Karpas-422 (cell line): ENCODE measurements around the gene POR. TPM values are rescaled to one million over a fixed set of nuclear protein-coding genes. Genes with fewer than 3 reads are reported as not detected.

Source experiments
- DNase-seq: peaks from one replicate; pipeline ENCODE4 v3.0.0-alpha.2; 2015
- H2AFZ ChIP-seq: fragments of 200-600 bp; sonication (generic); 2 replicates; pipeline ENCODE4 v1.6.1; 2014; ENCODE audit warnings: antibody characterized with exemption, low read length, mixed read lengths
- H3K27ac ChIP-seq: fragments of 200-600 bp; sonication (generic); 2 replicates; pipeline ENCODE4 v1.5.1; 2014; ENCODE audit warnings: mild to moderate bottlenecking, low read length, moderate library complexity
- H3K27me3 ChIP-seq: fragments of 200-600 bp; sonication (generic); 2 replicates; pipeline ENCODE4 v1.6.1; 2014; ENCODE audit warnings: low read length, mixed read lengths
- H3K36me3 ChIP-seq: fragments of 200-600 bp; sonication (generic); 2 replicates; pipeline ENCODE4 v1.6.1; 2014; ENCODE audit warnings: low read length, mixed read lengths; ENCODE audit not compliant: insufficient read depth
- H3K4me1 ChIP-seq: fragments of 200-600 bp; sonication (generic); 2 replicates; pipeline ENCODE4 v1.6.1; 2014; ENCODE audit warnings: mild to moderate bottlenecking, low read length, mixed read lengths
- H3K4me2 ChIP-seq: fragments of 200-600 bp; sonication (generic); 2 replicates; pipeline ENCODE4 v1.6.1; 2014; ENCODE audit warnings: low read length, low read depth, mild to moderate bottlenecking; ENCODE audit not compliant: poor library complexity, severe bottlenecking
- H3K4me3 ChIP-seq: fragments of 200-600 bp; sonication (generic); 2 replicates; pipeline ENCODE4 v1.5.1; 2014; ENCODE audit warnings: mild to moderate bottlenecking, antibody characterized with exemption, low read length, mixed read lengths
- H3K79me2 ChIP-seq: fragments of 200-600 bp; sonication (generic); 2 replicates; pipeline ENCODE4 v1.6.1; 2014; ENCODE audit warnings: mild to moderate bottlenecking, low read length, mixed read lengths
- H3K9ac ChIP-seq: fragments of 200-600 bp; sonication (generic); 2 replicates; pipeline ENCODE4 v1.6.0; 2014; ENCODE audit warnings: low read length
- H3K9me2 ChIP-seq: fragments of 200-600 bp; sonication (generic), shearing (Covaris generic); replicated peaks from 2 replicates; pipeline ENCODE4 v1.6.0; 2014; ENCODE audit warnings: mild to moderate bottlenecking, low read length, moderate library complexity; ENCODE audit not compliant: insufficient read depth
- H3K9me3 ChIP-seq: fragments of 300-700, 200-600 bp; sonication (generic); 2 replicates; pipeline ENCODE4 v1.6.1; 2014; ENCODE audit warnings: low read length, mixed read lengths
- H4K20me1 ChIP-seq: fragments of 200-600 bp; sonication (generic); 2 replicates; pipeline ENCODE4 v1.6.1; 2014; ENCODE audit warnings: mild to moderate bottlenecking, antibody characterized with exemption, low read length, low read depth; ENCODE audit not compliant: insufficient read depth
- total RNA-seq: library from RNA; depleted of rRNA; stranded (reverse); fragments of >200 nt; shearing (Covaris generic); gene quantifications from 2 replicates; pipeline ENCODE4 v1.2.3, GENCODE V29; 2014; ENCODE audit warnings: low replicate concordance

The POR gene
- total RNA-seq, 1 experiment from 2014 or later: 19.8 TPM

GRCh38 chr7:75988568-75989499 lies 73.9 kb downstream of the POR start:
- no peak for DNase-seq
- Histone ChIP-seq H2AFZ (no peak overlapping the region), H3K4me1 (peaks cover 6% of the 10 kb centered on the region), H3K36me3 (no peaks in the 10 kb centered on the region), H3K4me2 (no peak overlapping the region), H3K79me2 (peaks cover 4% of the 10 kb centered on the region), H3K9me2 (no peaks in the 10 kb centered on the region), H3K9ac (no peak overlapping the region), H3K4me3 (no peak overlapping the region), H3K27ac (no peak overlapping the region), H3K9me3 (no peaks in the 10 kb centered on the region), H3K27me3 (no peaks in the 10 kb centered on the region), H4K20me1 (no peaks in the 10 kb centered on the region)

- no peak overlapping the region for H3K4me2 ChIP-seq
- H3K79me2 ChIP-seq: peaks cover 8% of the 10 kb centered on the region
- no peak overlapping the region for H3K27ac ChIP-seq
- no peaks in the 10 kb centered on the region for H3K9me3 ChIP-seq
- peaks cover 6% of the 10 kb centered on the region for H3K4me1 ChIP-seq
- DNase-seq: no peak
- H3K9ac ChIP-seq: no peak overlapping the region
- no peak overlapping the region for H2AFZ ChIP-seq
- H3K36me3 ChIP-seq: no peaks in the 10 kb centered on the region
- H3K4me3 ChIP-seq: no peak overlapping the region
- no peaks in the 10 kb centered on the region for H3K27me3 ChIP-seq
- no peaks in the 10 kb centered on the region for H3K9me2 ChIP-seq
- H4K20me1 ChIP-seq: no peaks in the 10 kb centered on the region
These were observed 74.8 kb downstream of the POR start for GRCh38 chr7:75989500-75990388.

GRCh38 chr7:75991531-75992082 lies 76.7 kb downstream of the POR start:
- Histone ChIP-seq H3K4me2 (no peak overlapping the region), H2AFZ (no peak overlapping the region)
- no peak for DNase-seq

GRCh38 chr7:75992083-75992755 lies 77.3 kb downstream of the POR start:
- no peak overlapping the region for H3K4me2 ChIP-seq
- H3K9me3 ChIP-seq: no peaks in the 10 kb centered on the region
- H3K36me3 ChIP-seq: no peaks in the 10 kb centered on the region
- H3K9ac ChIP-seq: no peak overlapping the region
- H3K4me3 ChIP-seq: no peak overlapping the region
- no peak for DNase-seq
- H3K9me2 ChIP-seq: no peaks in the 10 kb centered on the region
- no peaks in the 10 kb centered on the region for H4K20me1 ChIP-seq
- no peak overlapping the region for H3K27ac ChIP-seq
- peaks cover 12% of the 10 kb centered on the region for H3K4me1 ChIP-seq
- H3K27me3 ChIP-seq: no peaks in the 10 kb centered on the region
- H3K79me2 ChIP-seq: peaks cover 8% of the 10 kb centered on the region
- H2AFZ ChIP-seq: no peak overlapping the region

More at GRCh38 chr7:75991531-75992082, 76.7 kb downstream of the POR start:
- Histone ChIP-seq H3K4me3 (no peak overlapping the region), H3K79me2 (peaks cover 8% of the 10 kb centered on the region), H3K27ac (no peak overlapping the region), H3K27me3 (no peaks in the 10 kb centered on the region), H3K9me3 (no peaks in the 10 kb centered on the region), H3K36me3 (no peaks in the 10 kb centered on the region), H3K9me2 (no peaks in the 10 kb centered on the region), H4K20me1 (no peaks in the 10 kb centered on the region), H3K9ac (no peak overlapping the region), H3K4me1 (peaks cover 12% of the 10 kb centered on the region)

- Histone ChIP-seq H3K27me3 (no peaks in the 10 kb centered on the region), H3K4me2 (peak overlapping the region; percentile 98), H3K4me3 (peak overlapping the region; percentile 98), H3K36me3 (no peaks in the 10 kb centered on the region), H3K27ac (no peak overlapping the region), H2AFZ (peak overlapping the region; percentile 85), H4K20me1 (no peaks in the 10 kb centered on the region), H3K79me2 (peaks cover 8% of the 10 kb centered on the region), H3K4me1 (peaks cover 12% of the 10 kb centered on the region), H3K9ac (peak overlapping the region; percentile 85), H3K9me3 (no peaks in the 10 kb centered on the region), H3K9me2 (no peaks in the 10 kb centered on the region)
- peak; percentile 60 for DNase-seq
These were observed 78.9 kb downstream of the POR start for GRCh38 chr7:75993689-75994387.

GRCh38 chr7:75994388-75995051 lies 79.6 kb downstream of the POR start, which contains the start of gene TMEM120A:
TSS of gene TMEM120A (minus strand) at chr7:75994595. CDS start at chr7:75994570, 25 bp downstream.
- H3K27ac ChIP-seq: no peak within 1 kb of the TSS
- H3K36me3 ChIP-seq: no peaks in the 10 kb centered on the region
- H3K27me3 ChIP-seq: no peaks in the 10 kb centered on the region
- H4K20me1 ChIP-seq: no peaks in the 10 kb centered on the region
- peaks cover 8% of the 10 kb centered on the region for H3K79me2 ChIP-seq
- peak within 1 kb of the TSS; percentile 98 for H3K4me3 ChIP-seq
- H3K4me2 ChIP-seq: peak within 1 kb of the TSS; percentile 98
- peaks cover 12% of the 10 kb centered on the region for H3K4me1 ChIP-seq
- peak within 1 kb of the TSS; percentile 85 for H2AFZ ChIP-seq
- H3K9me3 ChIP-seq: no peaks in the 10 kb centered on the region
- peak; percentile 97 for DNase-seq
- H3K9me2 ChIP-seq: no peaks in the 10 kb centered on the region
- H3K9ac ChIP-seq: peak within 1 kb of the TSS; percentile 85

- no peak for DNase-seq
- no peaks in the 10 kb centered on the region for H3K9me3 ChIP-seq
- peak overlapping the region; percentile 98 for H3K4me2 ChIP-seq
- no peak overlapping the region for H3K27ac ChIP-seq
- H3K9ac ChIP-seq: peak overlapping the region; percentile 85
- H3K27me3 ChIP-seq: no peaks in the 10 kb centered on the region
- peaks cover 8% of the 10 kb centered on the region for H3K79me2 ChIP-seq
- peak overlapping the region; percentile 98 for H3K4me3 ChIP-seq
- no peaks in the 10 kb centered on the region for H3K36me3 ChIP-seq
- H4K20me1 ChIP-seq: no peaks in the 10 kb centered on the region
- H2AFZ ChIP-seq: 0 out of 2 replicates have a peak overlapping the region, but pooled peaks have one; percentile 4
- H3K9me2 ChIP-seq: no peaks in the 10 kb centered on the region
- H3K4me1 ChIP-seq: peaks cover 12% of the 10 kb centered on the region
These were observed 80.1 kb downstream of the POR start for GRCh38 chr7:75995052-75995471.
